Caco-2 (cell line): ENCODE data around the gene MYO1E. TPM values are rescaled to one million over a fixed set of nuclear protein-coding genes. Genes with fewer than 3 reads are reported as not detected.

ENCODE experiments used
- BruUV-seq: library from RNA; stranded (reverse); fragments of 400-500 nt; replicated peaks from 2 replicates; lab custom pipeline; 2021; lab: Mats Ljungman, UMichigan
- CTCF ChIA-PET: fragments of 300-600 bp; sonication (Branson Sonifier 250); formaldehyde crosslinking; loops from one replicate; lab custom pipeline; 2022; ENCODE audit warnings: antibody characterized with exemption; lab: Charles Lee
- POLR2A ChIA-PET: fragments of 300-600 bp; sonication (Branson Sonifier 250); formaldehyde crosslinking; loops from one replicate; lab custom pipeline; 2022; ENCODE audit warnings: antibody characterized with exemption; lab: Charles Lee
- DNase-seq, 2 experiments: peaks; one replicate each; pipeline versions ENCODE4 v3.0.0 to v3.0.0-alpha.2; 2020 to 2022
- H3K27me3 ChIP-seq: replicated peaks from 2 replicates; pipeline ENCODE4 v1.6.0; 2011; ENCODE audit warnings: low read length; ENCODE audit not compliant: control insufficient read depth, insufficient read depth
- H3K36me3 ChIP-seq: 2 replicates; pipeline ENCODE4 v1.5.1; 2011; ENCODE audit warnings: low read length; ENCODE audit not compliant: control insufficient read depth, insufficient read depth
- H3K4me1 ChIP-seq: fragments of 250-450 bp; sonication (Bioruptor Pico); 2 replicates; pipeline ENCODE4 v1.5.1; 2020; ENCODE audit warnings: mild to moderate bottlenecking
- H3K4me3 ChIP-seq: 2 replicates; pipeline ENCODE4 v1.5.1; 2011; ENCODE audit warnings: low read depth, mild to moderate bottlenecking, control low read depth, low read length
- H3K9me3 ChIP-seq: fragments of 250-450 bp; sonication (Bioruptor Pico); 2 replicates; pipeline ENCODE4 v1.5.1; 2020; ENCODE audit warnings: mild to moderate bottlenecking, moderate library complexity
- H3K27ac Mint-ChIP-seq: one replicate; pipeline ENCODE4 v1.8.0; 2022; ENCODE audit warnings: mixed read lengths; ENCODE audit not compliant: unreplicated experiment
- H3K27me3 Mint-ChIP-seq: one replicate; pipeline ENCODE4 v1.8.0; 2022; ENCODE audit warnings: mixed read lengths; ENCODE audit not compliant: insufficient read depth, unreplicated experiment
- H3K36me3 Mint-ChIP-seq: one replicate; pipeline ENCODE4 v1.8.0; 2022; ENCODE audit warnings: mild to moderate bottlenecking, mixed read lengths; ENCODE audit not compliant: insufficient read depth, unreplicated experiment
- H3K4me1 Mint-ChIP-seq: one replicate; pipeline ENCODE4 v1.8.0; 2022; ENCODE audit warnings: low read depth, mixed read lengths; ENCODE audit not compliant: unreplicated experiment
- H3K4me3 Mint-ChIP-seq: one replicate; pipeline ENCODE4 v1.8.0; 2022; ENCODE audit warnings: mild to moderate bottlenecking, moderate library complexity, mixed read lengths; ENCODE audit not compliant: unreplicated experiment
- H3K9me3 Mint-ChIP-seq: one replicate; pipeline ENCODE4 v1.8.0; 2022; ENCODE audit warnings: mixed read lengths; ENCODE audit not compliant: unreplicated experiment
- CTCF ChIP-seq, 2 experiments: fragments of 200-600 bp in 1 of 2; IDR thresholded peaks; 1 replicate in 1 of 2; 2 replicates in 1 of 2; pipeline versions ENCODE4 v1.5.1 to v1.8.0; 2011 to 2022; ENCODE audit warnings: antibody characterized with exemption in 1 of 2, control low read depth in 1 of 2, inconsistent platforms in 1 of 2, low read depth in 1 of 2, low read length in 1 of 2, mild to moderate bottlenecking in 1 of 2, moderate library complexity in 1 of 2; ENCODE audit not compliant: insufficient read depth in 1 of 2, severe bottlenecking in 1 of 2, unreplicated experiment in 1 of 2
- intact Hi-C: fragments of 100-400 bp; cut with micrococcal nuclease; formaldehyde crosslinking; loops from one replicate; pipeline ENCODE4 v1.10.0; 2022; ENCODE audit not compliant: unreplicated experiment
- total RNA-seq: library from RNA; stranded (reverse); gene quantifications from 2 replicates; pipeline ENCODE4 v1.2.3, GENCODE V29; 2022

MYO1E gene
- total RNA-seq, 1 experiment from 2014 or later: 187 TPM

- no peaks in the 10 kb centered on the region for H3K9me3 ChIP-seq
- no peak overlapping the region for H3K27ac Mint-ChIP-seq
These were observed 50.5 kb downstream of the MYO1E start for GRCh38 chr15:59322056-59322759.

GRCh38 chr15:59321000-59321689 lies 51.5 kb downstream of the MYO1E start:
- Histone ChIP-seq H3K4me3 (no peak overlapping the region), H3K9me3 (no peaks in the 10 kb centered on the region), H3K36me3 (no peaks in the 10 kb centered on the region; the same call in 1 of the 2 replicates), H3K4me1 (peaks cover 11% of the 10 kb centered on the region), H3K27me3 (no peaks in the 10 kb centered on the region)
- intact Hi-C loops: no loop called here
- POLR2A ChIA-PET: no interaction called here
- H3K9me3 Mint-ChIP-seq: no peaks in the 10 kb centered on the region
- no TSS peak for BruUV-seq
- no peaks in the 10 kb centered on the region for H3K27me3 Mint-ChIP-seq
- H3K4me1 Mint-ChIP-seq: peaks cover 7% of the 10 kb centered on the region
- H3K27ac Mint-ChIP-seq: no peak overlapping the region
- TF ChIP-seq CTCF (IDR thresholded peaks at IDR 0.05; ENCODE audit: insufficient read depth in 1 of 2, low read depth in 1 of 2, low read length in 1 of 2, severe bottlenecking in 1 of 2, unreplicated experiment in 1 of 2): no peak
- H3K36me3 Mint-ChIP-seq: peaks cover 29% of the 10 kb centered on the region
- no peak for DNase-seq
- no peak overlapping the region for H3K4me3 Mint-ChIP-seq
- CTCF ChIA-PET: no interaction called here

More at GRCh38 chr15:59322056-59322759, 50.5 kb downstream of the MYO1E start:
- BruUV-seq: no TSS peak
- Histone ChIP-seq H3K4me3 (no peak overlapping the region), H3K27me3 (no peaks in the 10 kb centered on the region), H3K4me1 (peaks cover under 1% of the 10 kb centered on the region; the same call in 1 of the 2 replicates), H3K36me3 (no peaks in the 10 kb centered on the region; the same call in 1 of the 2 replicates)
- ChIA-PET CTCF (interaction anchor here (0.6 kb wide), 1 partner anchor 33 kb away, joined by 9 read pairs; no protein-coding TSS in a partner anchor), POLR2A (no interaction called here)
- intact Hi-C loops: no loop called here
- Mint-ChIP-seq H3K36me3 (peaks cover 27% of the 10 kb centered on the region), H3K27me3 (no peaks in the 10 kb centered on the region), H3K4me3 (no peak overlapping the region), H3K4me1 (peaks cover 7% of the 10 kb centered on the region), H3K9me3 (no peaks in the 10 kb centered on the region)
- no peak for DNase-seq
- TF ChIP-seq CTCF (IDR thresholded peaks at IDR 0.05; ENCODE audit: insufficient read depth in 1 of 2, low read depth in 1 of 2, low read length in 1 of 2, severe bottlenecking in 1 of 2, unreplicated experiment in 1 of 2): no peak

GRCh38 chr15:59317211-59317610 lies 55.5 kb downstream of the MYO1E start:
- Mint-ChIP-seq H3K36me3 (peaks cover 19% of the 10 kb centered on the region), H3K4me1 (peaks cover 19% of the 10 kb centered on the region), H3K9me3 (no peaks in the 10 kb centered on the region), H3K27me3 (no peaks in the 10 kb centered on the region), H3K27ac (no peak overlapping the region), H3K4me3 (no peak overlapping the region)
- TF ChIP-seq CTCF (IDR thresholded peaks at IDR 0.05; ENCODE audit: insufficient read depth in 1 of 2, low read depth in 1 of 2, low read length in 1 of 2, severe bottlenecking in 1 of 2, unreplicated experiment in 1 of 2): no peak
- no peaks in the 10 kb centered on the region for H3K9me3 ChIP-seq
- no peak overlapping the region for H3K4me3 ChIP-seq
- ChIA-PET CTCF (no interaction called here), POLR2A (no interaction called here)
- peaks cover 11% of the 10 kb centered on the region for H3K4me1 ChIP-seq
- intact Hi-C loops: no loop called here
- H3K36me3 ChIP-seq: no peaks in the 10 kb centered on the region; the same call in 1 of the 2 replicates
- no peaks in the 10 kb centered on the region for H3K27me3 ChIP-seq
- no TSS peak for BruUV-seq
- no peak for DNase-seq
